HL-60 (cell line): ENCODE results near the gene TC2N.

ENCODE experiments used
- DNase-seq, 2 experiments: peaks; one replicate each; pipeline ENCODE4 v3.0.0-alpha.2; 2010 to 2020; ENCODE audit warnings: low read depth in 1 of 2, low spot score in 1 of 2
- H3K27ac ChIP-seq: fragments of 250-450 bp; sonication (Bioruptor Pico); replicated peaks from 2 replicates; pipeline ENCODE4 v1.5.1; 2020; ENCODE audit warnings: mild to moderate bottlenecking, moderate library complexity
- H3K27me3 ChIP-seq: fragments of 250-450 bp; sonication (Bioruptor Pico); 2 replicates; pipeline ENCODE4 v1.5.1; 2021; ENCODE audit warnings: mild to moderate bottlenecking, moderate library complexity; ENCODE audit not compliant: insufficient read depth, poor library complexity, severe bottlenecking
- H3K4me3 ChIP-seq: replicated peaks from 2 replicates; pipeline ENCODE4 v1.5.1; 2011; ENCODE audit warnings: mild to moderate bottlenecking, control low read depth, low read length; ENCODE audit not compliant: insufficient read depth
- CTCF ChIP-seq: IDR thresholded peaks from one replicate; pipeline ENCODE4 v1.5.1; 2011; ENCODE audit warnings: low read length, control low read depth, inconsistent platforms; ENCODE audit not compliant: insufficient read depth
- GABPA ChIP-seq: IDR thresholded peaks from 2 replicates; pipeline ENCODE4 v1.6.1; 2012; ENCODE audit warnings: low read depth
- POLR2AphosphoS5 ChIP-seq: IDR thresholded peaks from 2 replicates; pipeline ENCODE4 v1.6.1; 2012; ENCODE audit warnings: low read depth
- REST ChIP-seq: IDR thresholded peaks from 2 replicates; pipeline ENCODE4 v1.6.1; 2012; ENCODE audit warnings: low read depth; ENCODE audit not compliant: insufficient replicate concordance
- SPI1 ChIP-seq: IDR thresholded peaks from 2 replicates; pipeline ENCODE4 v1.6.1; 2012; ENCODE audit warnings: low read depth, mild to moderate bottlenecking, borderline replicate concordance

Gene TC2N

GRCh38 chr14:91841065-91841464 lies 26.3 kb downstream of the TC2N start:
- Histone ChIP-seq H3K4me3 (no peak overlapping the region), H3K27ac (no peak overlapping the region), H3K27me3 (peaks cover 20% of the 10 kb centered on the region)
- TF ChIP-seq SPI1: no peak
- no peak for TF ChIP-seq POLR2AphosphoS5
- no peak for TF ChIP-seq REST
- TF ChIP-seq CTCF: no peak
- no peak for TF ChIP-seq GABPA
- DNase-seq: no peak

- no peak overlapping the region for H3K4me3 ChIP-seq
- DNase-seq: peak in 1 of 2 experiments; percentile 12
- TF ChIP-seq CTCF (no peak), REST (no peak), SPI1 (peak; percentile 18; the same call in 1 of the 2 replicates), GABPA (no peak), POLR2AphosphoS5 (no peak)
- no peak overlapping the region for H3K27ac ChIP-seq
- peaks cover 32% of the 10 kb centered on the region for H3K27me3 ChIP-seq
These were observed 27.6 kb downstream of the TC2N start for GRCh38 chr14:91839749-91840148.

- DNase-seq: no peak
- TF ChIP-seq CTCF (no peak), GABPA (no peak), SPI1 (no peak), POLR2AphosphoS5 (no peak), REST (no peak)
- Histone ChIP-seq H3K27ac (no peak overlapping the region), H3K27me3 (peaks cover 47% of the 10 kb centered on the region), H3K4me3 (no peak overlapping the region; the same call in 1 of the 2 replicates)
These were observed 30.3 kb downstream of the TC2N start for GRCh38 chr14:91837076-91837475.
